Dedifferentiated amniotic fluid mesenchymal stem cell (primary cell): ENCODE data around the gene SNX25.
"Not testable (repeated sequence)": the region's sequence is repeated elsewhere in the genome, so short reads cannot be mapped to it uniquely, and the experiment has no call there.

ENCODE experiments used
- DNase-seq: peaks from one replicate; pipeline ENCODE4 v3.0.0-alpha.2; 2016; ENCODE audit errors: extremely low spot score

The SNX25 gene

DNA sequence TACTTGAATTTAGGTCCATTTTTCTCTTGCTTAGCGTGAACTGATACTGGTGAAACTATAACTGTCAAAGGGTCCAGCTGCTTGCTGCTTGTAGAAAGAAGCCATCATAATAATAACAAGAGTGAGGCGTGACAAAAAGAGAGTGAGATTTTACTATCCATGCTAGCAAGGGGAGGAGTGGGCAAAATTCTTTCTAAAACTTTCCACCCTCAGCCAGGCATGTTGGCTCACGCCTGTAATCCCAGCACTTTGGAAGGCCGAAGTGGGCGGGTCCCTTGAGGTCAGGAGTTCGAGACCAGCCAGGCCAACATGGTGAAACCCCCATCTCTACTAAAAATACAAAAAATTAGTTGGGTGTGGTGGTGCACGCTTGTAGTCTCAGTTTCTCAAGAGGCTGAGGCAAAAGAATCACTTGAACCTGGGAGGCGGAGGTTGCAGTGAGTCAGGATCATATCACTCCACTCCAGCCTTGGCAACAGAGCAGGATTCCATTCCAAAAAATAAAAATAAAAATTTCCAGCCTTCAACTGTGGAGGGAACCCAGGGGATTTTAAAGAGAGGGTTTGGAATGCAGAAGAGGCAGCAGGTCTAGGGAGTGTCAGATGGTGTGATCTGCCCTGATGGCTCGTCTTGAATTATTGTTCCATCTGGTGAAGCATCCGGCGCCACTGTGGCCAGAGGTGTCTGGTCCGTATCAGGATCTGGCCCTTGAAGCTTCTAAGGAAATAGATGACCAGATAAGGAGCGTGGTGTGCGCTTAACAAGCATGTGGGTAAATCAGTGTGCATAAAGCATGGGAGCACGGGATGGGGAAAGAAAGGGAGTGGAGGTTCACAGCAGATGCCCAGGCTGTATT, 134.6 kb downstream of the SNX25 start:
- DNase-seq, result no peak

DNA sequence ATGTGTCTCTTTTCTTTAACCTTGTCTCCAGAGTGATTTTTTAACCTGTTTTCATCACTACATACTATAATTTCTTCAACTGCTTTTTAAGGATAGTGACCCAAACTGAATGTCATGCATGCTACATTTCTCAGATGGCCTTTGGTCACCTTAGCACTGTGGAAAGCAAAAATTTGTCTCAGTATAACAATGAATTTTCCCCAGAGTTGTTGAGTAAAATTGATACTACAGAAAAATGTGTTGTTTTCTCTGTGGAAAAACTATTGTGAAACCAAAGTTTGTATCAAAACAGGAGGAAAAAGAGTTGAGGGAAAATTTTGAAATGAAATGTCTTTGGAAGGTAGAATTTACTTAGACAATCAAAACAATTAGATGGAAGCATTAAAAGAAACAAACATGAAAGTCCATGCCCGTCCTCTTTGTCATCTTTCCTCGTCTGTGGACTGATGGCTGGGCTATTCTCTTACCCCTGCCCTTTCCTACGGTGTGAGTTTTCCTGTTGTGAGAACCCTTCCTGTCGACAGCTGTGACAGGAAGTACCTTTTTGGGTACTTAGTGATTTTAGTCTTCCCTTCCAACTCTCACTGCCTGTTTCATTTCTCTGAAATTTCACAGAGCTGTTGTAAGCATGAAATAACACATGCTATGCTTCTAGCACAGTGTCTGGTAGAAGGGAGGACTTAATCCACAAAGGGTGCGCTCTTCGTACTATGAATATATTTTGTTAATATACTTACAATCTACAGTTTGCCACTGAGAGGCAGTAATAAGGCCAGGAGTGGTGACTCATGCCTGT, 135.5 kb downstream of the SNX25 start:
- DNase-seq, result no peak

DNA sequence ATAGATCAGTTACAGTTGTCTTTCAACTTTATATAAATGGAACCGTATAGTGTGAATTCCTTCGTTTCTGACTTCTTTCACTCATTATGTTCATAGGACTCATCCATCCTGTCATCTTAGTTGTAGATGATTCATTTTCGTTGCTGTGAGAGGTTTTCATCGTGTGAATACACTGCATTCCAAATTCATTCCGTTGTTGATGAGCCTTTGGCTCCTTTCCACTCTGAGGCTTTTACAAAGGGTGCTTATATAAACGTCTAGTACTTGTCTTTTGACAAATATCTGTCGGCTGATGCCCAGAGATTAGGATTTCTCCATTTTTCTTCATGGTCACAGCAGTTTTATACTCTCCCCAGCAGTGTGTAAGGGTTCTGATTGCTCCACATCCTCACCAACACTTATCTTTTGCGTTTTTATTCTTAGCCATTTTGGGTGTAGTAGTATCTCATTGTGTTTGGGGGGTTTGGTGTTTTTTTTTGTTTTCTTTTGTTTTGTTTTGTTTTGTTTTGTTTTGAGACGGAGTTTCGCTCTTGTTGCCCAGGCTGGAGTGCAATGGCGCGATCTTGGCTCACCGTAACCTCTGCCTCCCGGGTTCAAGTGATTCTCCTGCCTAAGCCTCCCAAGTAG, 137.7 kb downstream of the SNX25 start:
- no peak for DNase-seq

DNA sequence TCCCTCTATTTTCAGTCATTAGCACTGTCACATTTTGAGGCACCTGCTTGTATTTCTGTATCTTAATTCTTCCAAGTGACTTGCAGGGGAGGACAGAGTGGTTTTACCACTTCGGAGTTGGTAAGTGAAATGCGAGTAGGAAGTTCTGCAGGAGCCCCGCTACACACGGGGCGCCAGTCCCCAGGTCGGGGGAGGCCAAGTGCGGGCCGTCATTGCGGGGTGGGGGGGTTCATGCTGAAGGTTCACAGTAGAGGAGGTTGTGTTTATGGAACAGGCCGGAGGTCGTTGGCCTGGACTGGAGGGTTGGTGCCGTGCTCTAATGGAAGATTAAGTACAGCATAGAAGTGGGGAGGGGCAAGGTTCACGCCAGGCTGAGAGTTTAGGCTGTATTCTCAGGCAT, 142.3 kb downstream of the SNX25 start:
- DNase-seq, result no peak

DNA sequence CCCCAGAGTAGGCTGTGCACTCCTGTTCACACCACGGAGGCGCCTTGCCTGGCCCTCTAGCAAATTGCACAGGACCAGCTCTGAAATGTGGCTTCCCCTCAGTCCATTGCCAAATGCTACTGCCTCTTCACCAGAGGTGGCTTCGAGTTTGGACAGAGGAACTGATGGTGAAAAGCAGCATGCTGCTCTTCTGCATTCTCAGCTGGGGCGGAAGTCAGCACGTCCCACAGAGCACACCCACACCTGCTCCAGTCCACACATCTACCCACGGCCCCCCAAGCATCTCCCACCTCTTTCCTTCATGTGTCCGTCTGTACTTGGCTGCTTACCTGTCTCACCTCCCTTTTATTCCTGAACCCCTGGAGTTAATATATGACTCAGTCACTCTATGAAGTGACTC, 142.8 kb downstream of the SNX25 start:
- DNase-seq, result no peak

DNA sequence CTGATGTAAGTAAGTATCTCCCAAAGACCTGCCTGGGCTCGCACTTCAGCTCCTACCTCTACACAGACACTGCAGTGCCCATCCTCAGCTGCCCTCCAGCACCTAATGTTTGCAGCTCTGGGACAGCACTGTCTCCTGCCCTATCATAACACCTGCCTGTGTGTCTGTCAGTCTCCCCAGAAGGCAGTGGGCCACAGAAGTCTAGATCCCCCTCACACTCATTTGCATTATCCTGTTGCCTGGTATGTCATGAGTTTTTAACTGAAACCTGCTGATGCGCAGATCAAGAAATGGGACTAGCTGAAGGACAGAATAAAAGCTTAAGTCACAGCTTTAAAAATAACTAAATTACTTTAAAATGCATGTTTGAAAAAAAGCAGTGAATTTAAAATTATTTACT, 143.3 kb downstream of the SNX25 start:
- DNase-seq, result no peak

DNA sequence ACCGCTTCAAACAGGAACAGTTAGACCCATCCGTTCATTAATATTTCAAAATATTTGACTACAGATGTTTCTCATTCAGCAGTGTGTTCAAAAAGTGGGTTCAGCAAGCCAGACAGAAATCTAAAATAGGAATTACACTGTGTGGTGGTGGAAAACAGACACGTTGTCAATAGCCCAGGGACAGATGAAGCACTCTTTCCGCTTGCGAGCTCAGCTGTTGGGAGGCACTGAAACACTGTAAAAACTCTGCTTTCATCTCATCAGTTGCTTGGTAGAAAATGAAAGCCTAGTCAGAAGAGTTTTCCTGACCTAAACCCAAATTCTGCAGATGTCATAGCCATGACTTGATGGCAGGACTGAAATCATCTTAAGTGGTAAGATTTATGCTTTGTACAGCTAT, 147.8 kb downstream of the SNX25 start:
- no peak for DNase-seq

DNA sequence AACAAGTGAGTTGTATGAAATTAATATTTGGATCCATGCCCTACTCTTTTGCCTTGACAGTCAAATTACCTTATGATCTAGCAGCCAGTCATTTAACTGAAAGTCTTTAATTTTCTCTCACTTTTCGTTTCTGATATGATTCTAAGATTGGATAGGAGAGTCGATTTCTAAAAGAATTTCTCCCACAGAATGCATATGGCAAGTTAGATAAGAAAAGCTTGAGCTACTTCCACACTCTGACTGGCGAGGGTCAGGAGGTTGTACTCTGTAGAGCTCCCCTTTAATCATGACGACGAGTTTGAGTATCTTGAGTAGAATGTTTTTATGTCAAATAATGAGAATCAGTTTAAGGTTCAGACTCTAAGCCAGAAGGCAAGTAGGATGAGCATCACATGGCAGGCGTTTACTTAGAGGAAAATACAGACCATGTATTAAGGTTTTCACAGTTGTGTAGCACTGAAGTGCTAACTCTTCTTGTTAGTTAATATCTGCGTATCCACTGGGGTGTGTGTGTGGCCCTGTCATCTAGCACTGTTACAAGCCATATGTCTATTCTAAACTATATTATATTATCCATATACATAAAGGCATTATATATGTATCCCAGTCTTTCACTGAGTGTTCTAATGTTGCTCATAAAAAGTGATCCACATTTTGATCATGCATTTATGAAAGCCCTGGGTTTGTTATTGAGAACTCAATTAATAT, 148.5 kb downstream of the SNX25 start:
- DNase-seq, result no peak

DNA sequence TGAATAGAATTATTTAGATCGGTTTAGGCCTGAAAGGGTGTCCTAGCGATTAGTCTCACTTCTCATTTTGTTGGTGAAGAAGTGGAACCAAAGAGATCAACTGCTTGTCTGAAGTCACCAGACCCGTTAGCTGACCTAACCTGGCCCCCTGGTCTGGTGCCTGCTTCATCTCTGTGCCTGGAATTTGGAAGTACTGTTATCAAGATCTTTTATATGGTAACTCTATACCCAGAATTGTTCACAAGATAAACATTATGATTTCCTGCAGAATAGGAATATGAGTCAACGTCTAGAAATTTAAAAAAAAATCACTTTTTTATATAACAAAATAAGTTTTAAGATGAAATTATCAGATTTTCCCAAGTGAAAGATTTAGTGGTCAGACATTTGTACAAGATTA, 149.1 kb downstream of the SNX25 start:
- DNase-seq, result peak; percentile 43

DNA sequence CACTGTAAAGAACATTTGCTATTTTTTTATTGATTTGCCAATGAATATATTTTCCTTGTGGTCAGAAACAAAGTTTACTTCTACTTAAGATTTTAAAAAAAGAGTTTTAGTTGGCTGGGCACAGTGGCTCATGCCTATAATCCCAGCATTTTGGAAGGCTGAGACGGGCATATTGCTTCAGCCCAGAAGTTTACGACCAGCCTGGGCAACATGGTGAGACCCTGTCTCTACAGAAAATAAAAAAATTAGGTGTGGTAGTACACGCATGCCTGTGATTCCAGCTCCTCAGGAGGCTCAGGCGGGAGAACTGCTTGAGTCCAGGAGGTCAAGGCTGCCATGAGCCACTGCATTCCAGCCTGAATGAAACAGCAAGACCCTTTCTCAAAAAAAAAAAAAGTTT, 149.6 kb downstream of the SNX25 start:
- DNase-seq, result peak; percentile 17

DNA sequence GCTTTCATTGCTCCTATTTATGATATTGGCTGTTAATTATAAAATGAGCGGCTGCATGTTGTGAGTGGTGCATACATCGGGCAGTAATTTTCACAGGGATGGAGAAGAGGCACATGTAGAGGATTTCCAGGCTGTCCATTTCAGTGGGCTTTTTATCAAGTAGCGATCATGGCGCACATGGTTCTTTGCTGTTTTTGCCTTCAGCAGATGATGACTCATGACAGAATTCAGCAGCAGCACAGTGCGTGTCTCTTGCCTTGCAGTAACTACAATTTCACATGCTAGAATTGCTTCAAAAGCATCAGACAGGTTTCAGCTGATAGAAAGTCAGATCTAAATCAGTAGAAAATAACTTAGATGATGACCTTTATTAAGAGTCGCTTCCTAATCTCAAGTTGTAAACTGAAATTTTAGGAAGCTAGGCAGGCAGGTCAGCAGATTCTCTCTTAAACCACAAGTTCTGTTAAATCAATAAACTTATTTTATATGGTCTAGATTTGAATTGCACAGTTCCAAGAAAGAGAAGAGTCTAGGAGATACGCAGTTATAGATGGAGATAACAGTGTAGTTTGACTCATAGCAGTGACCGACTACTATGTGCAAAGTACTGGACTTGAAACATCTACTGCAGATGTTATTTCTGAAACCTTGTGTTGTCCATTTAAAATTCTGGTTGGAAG, 150.5 kb downstream of the SNX25 start:
- no peak for DNase-seq

DNA sequence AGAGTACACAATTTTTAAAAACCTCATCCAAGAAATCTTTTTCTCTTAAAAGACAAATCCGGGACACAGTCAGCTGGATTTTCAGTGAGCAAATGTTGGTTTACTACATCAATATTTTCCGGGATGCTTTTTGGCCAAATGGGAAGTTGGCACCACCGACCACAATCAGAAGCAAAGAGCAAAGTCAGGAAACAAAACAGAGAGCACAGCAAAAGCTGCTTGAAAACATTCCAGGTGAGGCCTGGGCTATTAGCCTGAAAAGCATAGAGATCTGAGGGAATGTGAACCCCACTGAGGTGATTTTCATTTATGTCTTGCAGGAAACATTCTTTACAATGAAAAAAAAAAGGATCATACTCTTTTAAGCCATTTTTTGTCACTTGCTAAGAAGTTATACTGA, 152.5 kb downstream of the SNX25 start:
- no peak for DNase-seq

DNA sequence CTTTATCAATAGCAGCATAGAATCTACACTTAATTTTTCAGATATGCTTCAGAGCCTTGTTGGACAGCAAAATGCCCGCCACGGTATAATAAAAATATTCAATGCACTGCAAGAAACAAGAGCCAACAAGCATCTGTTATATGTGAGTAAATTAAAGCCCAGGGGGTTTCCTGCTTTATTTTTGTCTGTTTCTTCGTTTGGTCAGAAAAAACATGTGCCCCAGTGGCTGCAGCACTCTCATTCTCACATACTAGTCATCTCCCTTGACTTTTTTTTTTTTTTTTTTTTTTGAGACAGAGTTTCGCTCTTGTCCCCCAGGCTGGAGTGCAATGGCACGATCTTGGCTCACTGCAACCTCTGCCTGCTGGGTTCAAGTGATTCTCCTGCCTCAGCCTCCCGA, 153.2 kb downstream of the SNX25 start:
- not testable (repeated sequence) for DNase-seq

DNA sequence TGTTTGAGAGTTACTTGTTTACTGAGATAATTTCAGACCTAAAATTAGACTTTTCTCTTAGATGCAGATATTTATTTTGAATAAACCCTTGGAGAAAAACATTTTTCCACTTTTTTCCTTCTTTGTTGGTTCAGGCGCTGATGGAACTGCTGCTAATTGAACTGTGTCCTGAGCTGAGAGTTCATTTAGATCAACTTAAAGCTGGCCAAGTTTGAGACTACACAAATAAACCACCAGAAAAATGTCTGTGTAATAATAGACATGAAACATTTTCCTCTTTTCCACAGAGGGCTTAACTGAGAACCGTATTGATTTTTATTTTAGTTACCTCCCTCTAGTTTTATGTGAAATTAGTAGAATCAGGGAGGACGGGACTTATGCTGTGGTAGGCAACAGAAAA, 153.9 kb downstream of the SNX25 start:
- DNase-seq, result no peak

DNA sequence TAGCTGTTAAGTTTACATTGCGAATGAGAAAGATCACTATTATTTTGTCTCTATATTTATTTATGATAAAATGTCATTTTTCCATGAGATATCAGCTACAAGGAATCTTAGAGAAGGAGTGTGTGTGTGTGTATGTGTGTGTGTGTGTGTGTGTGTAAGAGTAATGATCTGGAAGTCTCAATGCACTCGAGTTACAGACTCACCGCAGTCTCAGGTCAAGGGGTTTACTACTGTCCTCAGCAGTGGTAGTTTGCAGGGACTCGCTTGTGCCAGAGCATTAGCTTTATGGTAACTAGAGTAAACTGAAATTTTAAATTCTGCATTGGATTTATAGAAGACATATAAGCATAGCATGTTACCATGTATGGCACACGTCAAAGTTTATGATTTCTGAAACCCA, 155.5 kb downstream of the SNX25 start:
- DNase-seq, result no peak

DNA sequence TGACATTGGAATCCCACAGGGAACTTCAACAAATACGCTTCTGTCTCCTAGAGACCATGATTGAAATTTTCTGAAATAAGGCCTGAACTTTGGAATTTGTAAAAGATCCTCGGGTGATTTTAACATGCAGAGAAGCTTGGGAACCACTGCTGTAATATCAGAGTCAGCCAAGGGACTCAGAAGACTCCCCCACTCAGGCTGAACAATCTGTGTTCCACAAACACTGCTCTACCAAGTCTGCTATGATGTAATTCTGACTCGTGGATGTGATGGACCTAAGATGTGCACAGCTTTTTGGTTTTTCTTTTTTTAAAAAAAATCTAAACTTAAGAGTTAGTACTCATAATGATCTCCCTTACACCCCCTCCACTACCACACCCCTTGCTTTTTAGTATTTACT, 160.3 kb downstream of the SNX25 start:
- no peak for DNase-seq

DNA sequence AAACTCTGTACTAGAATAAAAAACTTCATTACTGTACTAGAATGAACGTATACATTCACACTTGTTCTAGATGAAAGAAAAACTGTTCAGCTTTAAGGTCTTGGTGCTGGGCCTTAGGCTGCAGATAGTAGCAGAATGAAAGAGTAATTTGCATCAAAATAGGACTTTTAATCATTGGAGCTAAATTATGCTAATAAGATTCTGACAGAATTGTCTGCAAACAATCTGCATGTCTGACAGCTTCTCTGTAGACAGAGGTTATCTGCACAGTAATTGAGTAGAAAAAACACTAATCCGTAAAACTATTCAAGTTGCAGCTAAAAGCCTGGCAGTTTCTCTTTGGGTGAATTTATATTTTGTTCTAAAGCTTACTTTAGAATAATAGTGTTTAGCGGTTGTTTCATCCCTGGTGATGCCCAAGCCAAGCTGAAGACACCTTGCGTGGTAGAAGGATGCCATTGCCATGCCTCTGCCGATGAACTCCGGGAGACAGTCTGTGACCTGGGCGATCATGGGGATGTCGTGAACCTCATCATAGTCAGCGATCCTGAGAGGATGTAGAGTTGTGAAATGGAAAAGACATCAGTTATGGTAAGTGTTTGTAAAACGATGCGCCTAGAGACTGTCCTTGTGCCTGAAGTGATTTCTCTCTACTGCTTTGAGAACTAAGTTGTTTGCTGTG, 161.0 kb downstream of the SNX25 start:
- no peak for DNase-seq

DNA sequence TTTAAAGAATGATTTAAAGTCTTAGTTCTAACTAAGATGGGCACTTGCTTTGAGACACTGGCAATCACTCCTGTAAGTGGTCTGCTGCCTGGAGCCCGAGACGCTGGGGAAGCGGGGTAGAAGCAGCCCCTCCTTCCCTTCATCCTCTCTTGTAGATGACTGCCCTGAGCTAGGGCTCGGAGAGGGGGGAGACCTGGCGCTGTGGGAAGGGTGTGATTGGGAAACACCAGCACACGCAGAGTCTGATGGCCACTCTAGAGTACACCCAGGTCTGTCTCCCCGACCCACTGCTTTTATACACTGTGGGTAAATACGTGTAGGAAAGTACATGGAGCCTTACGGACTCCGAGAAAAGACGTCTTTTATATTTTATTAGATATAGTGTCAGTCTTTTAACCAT, 162.3 kb downstream of the SNX25 start:
- no peak for DNase-seq

DNA sequence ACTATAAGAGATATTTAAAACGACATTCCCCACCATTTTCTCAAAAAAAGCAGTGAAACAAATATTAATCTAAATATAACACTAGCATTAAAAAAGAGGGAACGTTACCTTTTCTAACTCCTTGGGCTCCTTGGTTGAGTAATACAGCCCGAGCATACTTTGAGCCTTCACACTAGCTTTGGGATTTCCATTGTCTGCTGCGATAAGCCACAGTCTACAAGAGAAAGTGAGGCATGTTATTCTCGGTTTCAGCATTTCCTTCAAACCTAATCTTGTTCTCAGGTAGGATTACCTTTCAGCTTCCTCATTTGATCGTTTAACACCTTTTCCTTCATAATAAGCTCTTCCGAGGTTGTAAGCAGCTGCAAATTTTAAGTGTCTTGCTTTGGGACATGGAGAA, 164.6 kb downstream of the SNX25 start:
- no peak for DNase-seq

DNA sequence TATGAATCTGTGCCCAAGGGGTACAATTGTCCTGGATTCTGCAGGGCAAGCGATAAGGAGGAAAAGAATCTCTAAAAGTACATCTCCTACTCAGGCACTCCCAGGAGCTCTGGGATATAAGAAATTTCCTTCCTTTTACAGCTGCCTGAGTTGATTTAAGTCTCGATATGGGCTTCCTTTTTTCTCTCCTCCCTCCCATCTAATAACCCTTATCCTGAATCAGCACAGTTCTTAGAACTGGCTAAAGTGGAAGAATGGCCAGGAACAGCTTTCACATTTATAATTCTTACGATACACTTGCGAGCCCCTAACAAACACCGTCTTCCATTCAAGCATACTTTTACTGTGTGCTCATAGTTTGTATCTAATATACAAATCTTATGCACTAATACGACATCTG, 165.2 kb downstream of the SNX25 start:
- no peak for DNase-seq

DNA sequence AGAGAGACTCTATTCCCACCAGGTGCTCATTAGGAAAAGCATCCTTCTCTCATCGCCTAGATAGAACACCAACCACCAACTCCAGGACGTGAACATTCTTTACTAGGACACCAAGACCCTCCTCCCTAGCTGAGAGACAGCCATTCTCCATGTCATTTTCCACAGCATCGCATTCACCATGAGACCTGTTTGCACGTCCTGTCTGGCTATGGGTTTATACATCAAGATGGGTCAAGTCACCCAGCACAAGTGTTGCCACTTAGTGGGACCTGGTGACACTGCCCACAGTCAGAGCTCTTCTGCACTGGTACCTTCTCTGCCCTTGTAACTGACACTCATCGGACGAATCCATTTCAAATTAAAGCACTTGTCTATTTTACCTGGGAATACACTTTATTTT, 168.9 kb downstream of the SNX25 start:
- no peak for DNase-seq
